IgD-negative memory B cell (primary cell): ENCODE data around the gene VGLL2. TPM values are rescaled to one million over a fixed set of nuclear protein-coding genes. Genes with fewer than 3 reads are reported as not detected.

Experiments
- H3K27ac Mint-ChIP-seq, 3 donors: one replicate each; pipeline ENCODE4 v1.8.0; 2020 to 2022; ENCODE audit warnings: mild to moderate bottlenecking in 3 of 3, mixed read lengths in 3 of 3, moderate library complexity in 1 of 3
- H3K27me3 Mint-ChIP-seq: one replicate; pipeline ENCODE4 v1.8.0; 2021; ENCODE audit warnings: mixed read lengths
- H3K36me3 Mint-ChIP-seq: one replicate; pipeline ENCODE4 v1.8.0; 2020; ENCODE audit warnings: mild to moderate bottlenecking, mixed read lengths
- H3K4me1 Mint-ChIP-seq, 3 donors: one replicate each; pipeline ENCODE4 v1.8.0; 2020 to 2022; ENCODE audit warnings: mixed read lengths in 3 of 3, mild to moderate bottlenecking in 1 of 3
- H3K4me3 Mint-ChIP-seq, 4 donors: one replicate each; pipeline ENCODE4 v1.8.0; 2020 to 2022; ENCODE audit warnings: mild to moderate bottlenecking in 4 of 4, mixed read lengths in 4 of 4, moderate library complexity in 3 of 4
- H3K9me3 Mint-ChIP-seq, 3 donors: one replicate each; pipeline ENCODE4 v1.8.0; 2020 to 2021; ENCODE audit warnings: mixed read lengths in 3 of 3, mild to moderate bottlenecking in 1 of 3
- polyA plus RNA-seq: library from polyadenylated mRNA; unstranded; fragments of 300-500 nt; fragmentation: Illumina TruSeq; gene quantifications from one replicate; pipeline ENCODE4 v1.2.3, GENCODE V29; 2021

Gene VGLL2
- polyA plus RNA-seq, 1 donor from 2014 or later = not detected

DNA sequence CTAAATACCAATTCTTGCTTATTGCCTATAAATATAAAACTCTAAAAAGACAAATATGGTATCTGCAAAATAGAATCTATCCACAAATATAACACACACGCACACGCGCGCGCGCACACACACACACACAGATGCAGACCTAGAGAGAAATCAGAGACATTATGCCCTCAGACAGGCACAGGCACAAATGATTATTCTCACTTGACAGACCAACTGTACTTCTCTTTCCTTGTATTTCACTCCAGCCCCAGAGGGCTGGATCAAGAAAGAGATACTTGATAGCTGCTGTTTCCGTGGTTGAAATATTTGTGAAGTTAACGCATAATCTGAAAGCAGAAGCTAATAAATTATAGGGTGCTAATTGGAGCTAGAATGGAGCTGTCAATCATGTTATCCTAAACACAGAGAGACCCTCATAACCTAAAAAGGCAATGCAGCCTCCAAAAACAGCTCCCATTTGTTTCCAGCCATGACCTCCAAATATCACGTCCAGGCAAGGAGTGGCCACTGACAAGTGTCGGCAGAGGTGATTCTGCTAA is 11.5 kb downstream of the VGLL2 start:
- peaks cover 26% of the 10 kb centered on the region for H3K27me3 Mint-ChIP-seq
- H3K27ac Mint-ChIP-seq = no peak overlapping the region
- no peak overlapping the region for H3K4me3 Mint-ChIP-seq
- no peaks in the 10 kb centered on the region for H3K36me3 Mint-ChIP-seq
- H3K9me3 Mint-ChIP-seq = peaks cover 0 to 1% (median 0%) of the 10 kb centered on the region in 3 donors
- H3K4me1 Mint-ChIP-seq = peaks cover 0 to 1% (median 0%) of the 10 kb centered on the region in 3 donors

DNA sequence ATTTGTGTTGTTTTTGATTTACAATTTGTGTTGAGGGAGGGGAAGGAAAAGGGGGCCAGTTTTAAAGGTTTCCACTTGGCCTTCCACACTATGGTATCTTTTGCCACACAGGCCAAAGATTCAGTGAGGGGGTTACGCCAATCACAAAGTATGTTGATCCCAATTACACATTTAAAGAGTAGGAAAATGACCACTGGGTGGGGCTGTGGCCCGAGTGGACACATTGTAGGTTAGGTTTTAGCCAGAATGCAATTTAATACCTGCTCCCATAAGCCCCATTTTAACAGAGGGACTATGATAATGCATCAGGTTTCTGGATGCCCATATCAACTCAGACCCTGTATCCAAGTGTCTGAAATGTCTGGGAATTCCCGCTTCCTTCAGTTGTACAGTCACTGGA is 15.6 kb downstream of the VGLL2 start:
- Mint-ChIP-seq H3K27me3 (peaks cover 7% of the 10 kb centered on the region), H3K36me3 (no peaks in the 10 kb centered on the region), H3K4me1 (no peaks in the 10 kb centered on the region), H3K4me3 (no peak overlapping the region), H3K9me3 (peaks cover 0 to 5% (median 0%) of the 10 kb centered on the region in 3 donors), H3K27ac (no peak overlapping the region)

DNA sequence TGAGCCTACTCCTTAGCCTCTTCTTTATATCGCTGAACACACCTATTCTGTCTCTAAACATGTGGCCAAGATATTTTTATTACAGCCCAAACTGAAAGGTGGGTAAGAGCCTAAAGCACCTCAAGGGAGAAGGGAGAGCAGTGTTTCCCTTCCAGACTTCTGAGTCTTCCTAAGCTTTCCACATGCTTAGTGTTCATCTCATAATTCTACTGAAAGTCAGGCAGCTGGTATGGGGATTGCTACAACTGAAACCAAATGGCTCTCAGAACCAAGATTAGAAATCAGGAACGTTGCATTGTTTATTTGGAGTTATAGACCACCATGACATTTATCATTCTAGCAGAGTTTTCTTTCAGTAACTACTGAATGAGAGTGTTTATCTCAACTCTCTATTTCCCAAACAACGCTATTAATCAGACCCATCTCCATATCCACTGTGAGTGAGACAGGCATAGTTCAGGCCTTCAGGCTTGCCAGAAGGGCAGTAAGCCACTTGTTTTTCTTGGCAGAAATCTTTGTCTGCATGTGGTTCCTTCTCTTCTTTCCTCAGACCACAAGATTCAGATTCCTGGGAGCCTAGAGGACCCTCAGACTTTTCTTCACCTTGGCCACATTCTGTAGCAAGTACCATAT is 22.8 kb downstream of the VGLL2 start:
- Mint-ChIP-seq H3K27ac (no peak overlapping the region), H3K9me3 (peaks cover 0 to 2% (median 0%) of the 10 kb centered on the region in 3 donors), H3K4me3 (no peak overlapping the region), H3K4me1 (peaks cover 0 to 1% (median 0%) of the 10 kb centered on the region in 3 donors), H3K27me3 (no peaks in the 10 kb centered on the region), H3K36me3 (peaks cover 2% of the 10 kb centered on the region)

GRCh38 chr6:117290173-117290846 is 25.0 kb downstream of the VGLL2 start:
- Mint-ChIP-seq H3K4me1 (peaks cover 0 to 1% (median 0%) of the 10 kb centered on the region in 3 donors), H3K4me3 (no peak overlapping the region), H3K9me3 (peaks cover 0 to 2% (median 0%) of the 10 kb centered on the region in 3 donors), H3K36me3 (peaks cover 2% of the 10 kb centered on the region), H3K27me3 (no peaks in the 10 kb centered on the region), H3K27ac (no peak overlapping the region)

DNA sequence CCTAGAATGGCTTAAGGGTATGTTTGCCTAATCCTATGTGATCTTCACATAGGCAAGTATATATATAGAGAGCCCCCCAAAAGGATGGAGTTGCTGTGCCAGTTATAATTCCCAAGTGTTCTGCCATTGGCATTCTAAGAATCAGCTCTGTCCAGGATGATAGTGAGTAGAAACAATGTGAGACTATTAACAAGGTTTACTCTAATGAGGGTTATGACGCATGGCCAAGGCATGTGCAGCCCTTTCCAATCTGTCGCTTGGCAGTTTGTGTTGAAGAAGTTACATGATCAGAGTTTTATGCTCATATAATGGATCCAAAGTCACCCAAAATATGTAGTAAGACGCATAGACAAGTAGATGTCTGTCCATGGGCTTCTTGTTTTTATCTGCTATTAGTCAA is 33.6 kb downstream of the VGLL2 start:
- Mint-ChIP-seq H3K4me1 (no peaks in the 10 kb centered on the region), H3K36me3 (no peaks in the 10 kb centered on the region), H3K9me3 (peaks cover 0 to 2% (median 0%) of the 10 kb centered on the region in 3 donors), H3K27me3 (peaks cover 2% of the 10 kb centered on the region), H3K27ac (no peak overlapping the region), H3K4me3 (no peak overlapping the region)

- no peaks in the 10 kb centered on the region for H3K9me3 Mint-ChIP-seq
- H3K4me1 Mint-ChIP-seq = no peaks in the 10 kb centered on the region
- H3K27ac Mint-ChIP-seq = no peak overlapping the region
- peaks cover 2% of the 10 kb centered on the region for H3K27me3 Mint-ChIP-seq
- H3K4me3 Mint-ChIP-seq = no peak overlapping the region
- H3K36me3 Mint-ChIP-seq = no peaks in the 10 kb centered on the region
These were observed 38.0 kb downstream of the VGLL2 start for GRCh38 chr6:117303323-117303722.

DNA sequence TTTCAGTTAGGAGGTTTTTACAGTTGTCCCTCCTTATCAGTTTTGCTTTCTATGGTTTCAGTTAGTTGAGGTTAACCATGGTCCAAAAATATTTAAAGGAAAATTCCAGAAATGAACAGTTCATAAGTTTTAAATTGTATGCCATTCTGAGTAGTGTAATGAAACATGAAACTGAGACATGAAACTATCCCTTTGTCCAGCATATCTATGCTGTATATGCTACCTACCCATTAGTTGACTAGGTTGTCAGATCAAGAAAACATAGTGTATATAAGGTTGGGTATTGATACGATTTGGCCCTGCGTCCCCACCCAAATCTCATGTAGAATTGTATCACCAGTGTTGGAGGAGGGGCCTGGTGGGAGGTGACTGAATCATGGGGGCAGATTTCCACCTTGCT is 39.1 kb downstream of the VGLL2 start:
- Mint-ChIP-seq H3K9me3 (no peaks in the 10 kb centered on the region), H3K4me3 (no peak overlapping the region), H3K4me1 (no peaks in the 10 kb centered on the region), H3K27ac (no peak overlapping the region), H3K36me3 (no peaks in the 10 kb centered on the region), H3K27me3 (peaks cover 2% of the 10 kb centered on the region)

DNA sequence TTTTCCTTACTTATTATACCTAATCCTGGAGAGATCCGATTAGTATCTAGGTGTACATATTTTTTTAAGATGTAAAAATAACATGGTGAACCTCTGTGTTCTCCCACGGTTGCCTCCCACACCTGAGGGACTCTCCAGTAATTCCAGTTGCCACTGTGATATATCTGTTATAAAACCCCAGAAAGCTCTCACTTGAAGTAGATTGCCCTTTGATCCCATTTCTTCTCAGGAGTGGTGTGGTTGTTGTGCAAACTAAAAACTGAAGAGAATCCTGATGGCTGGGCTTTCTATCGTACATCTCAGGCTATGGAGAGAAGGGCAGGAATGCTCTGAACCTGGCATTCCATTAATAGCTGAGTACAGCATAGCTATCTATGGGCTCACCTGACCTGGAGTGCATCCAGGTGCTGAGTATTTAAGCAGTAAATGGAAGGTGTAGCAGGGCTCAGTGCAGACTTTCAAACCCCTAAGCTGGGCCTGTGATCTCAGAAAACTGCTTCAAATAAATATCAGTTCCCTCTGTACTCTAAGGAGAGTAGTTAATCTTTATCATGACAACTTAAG is 41.0 kb downstream of the VGLL2 start:
- Mint-ChIP-seq H3K4me1 (no peaks in the 10 kb centered on the region), H3K36me3 (no peaks in the 10 kb centered on the region), H3K9me3 (no peaks in the 10 kb centered on the region), H3K27ac (no peak overlapping the region), H3K27me3 (peaks cover 2% of the 10 kb centered on the region), H3K4me3 (no peak overlapping the region)

DNA sequence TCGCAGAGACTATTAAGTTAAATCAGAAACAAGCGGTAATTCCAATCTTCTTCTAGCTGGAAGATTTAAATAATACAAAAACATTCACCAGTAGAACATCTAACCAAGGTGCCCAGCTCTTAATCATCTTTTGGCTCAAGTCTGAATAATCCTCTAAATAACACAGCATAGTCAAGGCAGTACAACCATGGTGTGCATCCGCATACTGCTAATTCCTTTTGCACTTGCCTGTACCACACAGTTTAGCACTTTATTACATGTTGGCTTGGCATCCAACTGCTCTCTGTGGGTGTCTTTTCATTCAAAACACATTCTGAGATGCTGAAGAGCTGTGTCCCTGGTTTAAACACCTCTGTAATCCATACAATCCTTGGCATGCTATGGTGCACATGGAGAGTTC is 42.3 kb downstream of the VGLL2 start:
- H3K9me3 Mint-ChIP-seq = no peaks in the 10 kb centered on the region
- peaks cover 2% of the 10 kb centered on the region for H3K36me3 Mint-ChIP-seq
- H3K4me3 Mint-ChIP-seq = no peak overlapping the region
- peaks cover 2% of the 10 kb centered on the region for H3K27me3 Mint-ChIP-seq
- H3K27ac Mint-ChIP-seq = no peak overlapping the region
- H3K4me1 Mint-ChIP-seq = no peaks in the 10 kb centered on the region

- no peaks in the 10 kb centered on the region for H3K9me3 Mint-ChIP-seq
- no peaks in the 10 kb centered on the region for H3K27me3 Mint-ChIP-seq
- H3K27ac Mint-ChIP-seq = no peak overlapping the region
These were observed 43.7 kb downstream of the VGLL2 start for GRCh38 chr6:117309069-117309468.

DNA sequence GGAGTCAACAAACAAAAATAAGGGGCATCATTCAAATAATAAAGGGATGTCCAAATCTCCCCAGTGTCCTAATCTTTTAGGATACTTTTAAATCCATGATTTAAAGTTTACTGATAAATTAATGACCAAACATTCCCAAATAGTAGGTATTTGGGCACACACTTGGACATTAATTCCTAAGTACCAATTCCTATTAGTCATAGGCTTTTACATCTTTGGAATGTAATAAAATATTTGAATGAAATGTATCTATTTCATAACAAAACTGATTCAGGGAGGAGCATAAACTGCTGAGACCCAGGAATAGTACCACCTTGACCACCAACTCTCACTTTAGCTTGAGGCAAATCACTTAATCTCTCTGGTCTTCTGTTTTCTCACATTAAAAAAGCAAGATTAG is 44.3 kb downstream of the VGLL2 start:
- peaks cover 2% of the 10 kb centered on the region for H3K36me3 Mint-ChIP-seq
- no peaks in the 10 kb centered on the region for H3K9me3 Mint-ChIP-seq
- H3K27ac Mint-ChIP-seq = no peak overlapping the region
- no peaks in the 10 kb centered on the region for H3K4me1 Mint-ChIP-seq
- H3K27me3 Mint-ChIP-seq = no peaks in the 10 kb centered on the region
- H3K4me3 Mint-ChIP-seq = no peak overlapping the region

More at GRCh38 chr6:117309069-117309468, 43.7 kb downstream of the VGLL2 start:
- H3K4me1 Mint-ChIP-seq = no peaks in the 10 kb centered on the region
- H3K36me3 Mint-ChIP-seq = peaks cover 2% of the 10 kb centered on the region
- H3K4me3 Mint-ChIP-seq = no peak overlapping the region

- H3K4me3 Mint-ChIP-seq = no peak overlapping the region
- no peak overlapping the region for H3K27ac Mint-ChIP-seq
- no peaks in the 10 kb centered on the region for H3K4me1 Mint-ChIP-seq
- H3K36me3 Mint-ChIP-seq = peaks cover 2% of the 10 kb centered on the region
- peaks cover under 1% of the 10 kb centered on the region for H3K27me3 Mint-ChIP-seq
- H3K9me3 Mint-ChIP-seq = no peaks in the 10 kb centered on the region
These were observed 46.0 kb downstream of the VGLL2 start for GRCh38 chr6:117311310-117311709.

GRCh38 chr6:117311726-117312125 is 46.4 kb downstream of the VGLL2 start:
- H3K27me3 Mint-ChIP-seq = peaks cover 1% of the 10 kb centered on the region
- H3K9me3 Mint-ChIP-seq = no peaks in the 10 kb centered on the region
- H3K27ac Mint-ChIP-seq = no peak overlapping the region
- no peak overlapping the region for H3K4me3 Mint-ChIP-seq
- peaks cover 2% of the 10 kb centered on the region for H3K36me3 Mint-ChIP-seq
- H3K4me1 Mint-ChIP-seq = no peaks in the 10 kb centered on the region

GRCh38 chr6:117317261-117317660 is 51.9 kb downstream of the VGLL2 start:
- Mint-ChIP-seq H3K9me3 (no peaks in the 10 kb centered on the region), H3K36me3 (peaks cover 2% of the 10 kb centered on the region), H3K4me1 (no peaks in the 10 kb centered on the region), H3K27me3 (peaks cover 4% of the 10 kb centered on the region), H3K27ac (no peak overlapping the region), H3K4me3 (no peak overlapping the region)
